Lower leg skin (tissue), 3 donors: ENCODE measurements around the gene SLC13A5.

Experiments used
- POLR2A ChIP-seq, 2 donors: fragments of 450-650 bp; IDR thresholded peaks; one replicate each; pipeline ENCODE4 v1.6.1; 2016 to 2017; ENCODE audit warnings: antibody characterized with exemption in 2 of 2, mild to moderate bottlenecking in 1 of 2, moderate library complexity in 1 of 2
- TF ChIP-seq, protein P1 (sequence below), 3 donors: fragments of 450-650 bp; IDR thresholded peaks; one replicate each; pipeline ENCODE4 v1.5.1; 2016; ENCODE audit warnings: antibody characterized with exemption in 3 of 3, mild to moderate bottlenecking in 3 of 3, moderate library complexity in 2 of 3

DNA sequence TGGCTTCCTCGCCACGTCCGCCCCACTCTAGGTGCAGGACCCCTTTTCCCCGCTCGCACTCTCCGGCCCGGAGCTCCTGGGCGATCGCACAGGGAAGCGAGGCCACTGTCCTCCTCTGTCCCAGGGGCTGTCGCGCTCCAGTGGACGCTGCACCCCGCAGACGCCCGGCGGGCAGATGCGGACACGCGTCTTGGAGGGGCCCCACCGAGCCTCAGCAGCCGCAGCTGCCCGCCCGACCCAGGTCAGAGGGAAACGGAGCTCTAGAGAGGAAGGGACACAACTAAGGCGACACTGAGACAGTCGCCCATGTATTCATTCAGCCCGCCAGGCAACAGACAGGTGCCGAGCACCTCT lies 726 bp upstream of the SLC13A5 start:
- no peak for TF ChIP-seq POLR2A (IDR thresholded peaks at IDR 0.05)
- TF ChIP-seq, protein P1, sequence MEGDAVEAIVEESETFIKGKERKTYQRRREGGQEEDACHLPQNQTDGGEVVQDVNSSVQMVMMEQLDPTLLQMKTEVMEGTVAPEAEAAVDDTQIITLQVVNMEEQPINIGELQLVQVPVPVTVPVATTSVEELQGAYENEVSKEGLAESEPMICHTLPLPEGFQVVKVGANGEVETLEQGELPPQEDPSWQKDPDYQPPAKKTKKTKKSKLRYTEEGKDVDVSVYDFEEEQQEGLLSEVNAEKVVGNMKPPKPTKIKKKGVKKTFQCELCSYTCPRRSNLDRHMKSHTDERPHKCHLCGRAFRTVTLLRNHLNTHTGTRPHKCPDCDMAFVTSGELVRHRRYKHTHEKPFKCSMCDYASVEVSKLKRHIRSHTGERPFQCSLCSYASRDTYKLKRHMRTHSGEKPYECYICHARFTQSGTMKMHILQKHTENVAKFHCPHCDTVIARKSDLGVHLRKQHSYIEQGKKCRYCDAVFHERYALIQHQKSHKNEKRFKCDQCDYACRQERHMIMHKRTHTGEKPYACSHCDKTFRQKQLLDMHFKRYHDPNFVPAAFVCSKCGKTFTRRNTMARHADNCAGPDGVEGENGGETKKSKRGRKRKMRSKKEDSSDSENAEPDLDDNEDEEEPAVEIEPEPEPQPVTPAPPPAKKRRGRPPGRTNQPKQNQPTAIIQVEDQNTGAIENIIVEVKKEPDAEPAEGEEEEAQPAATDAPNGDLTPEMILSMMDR (IDR thresholded peaks at IDR 0.05), result no peak
